Stimulated activated CD4-positive, alpha-beta T cell treated with anti-CD3 and anti-CD28 coated beads, Interleukin-4, amount 100 ng/mL, for 4 hours (primary cell): Measurements from ENCODE around the gene HIRIP3.
A peak's percentile ranks its signal among the peaks of the same experiment; 100 is the strongest.
"Not testable (repeated sequence)": the region's sequence is repeated elsewhere in the genome, so short reads cannot be mapped to it uniquely, and the experiment has no call there.

Experiments
- DNase-seq, 2 experiments: peaks; one replicate each; pipeline ENCODE4 v3.0.0-alpha.2; 2020

HIRIP3 gene

DNA sequence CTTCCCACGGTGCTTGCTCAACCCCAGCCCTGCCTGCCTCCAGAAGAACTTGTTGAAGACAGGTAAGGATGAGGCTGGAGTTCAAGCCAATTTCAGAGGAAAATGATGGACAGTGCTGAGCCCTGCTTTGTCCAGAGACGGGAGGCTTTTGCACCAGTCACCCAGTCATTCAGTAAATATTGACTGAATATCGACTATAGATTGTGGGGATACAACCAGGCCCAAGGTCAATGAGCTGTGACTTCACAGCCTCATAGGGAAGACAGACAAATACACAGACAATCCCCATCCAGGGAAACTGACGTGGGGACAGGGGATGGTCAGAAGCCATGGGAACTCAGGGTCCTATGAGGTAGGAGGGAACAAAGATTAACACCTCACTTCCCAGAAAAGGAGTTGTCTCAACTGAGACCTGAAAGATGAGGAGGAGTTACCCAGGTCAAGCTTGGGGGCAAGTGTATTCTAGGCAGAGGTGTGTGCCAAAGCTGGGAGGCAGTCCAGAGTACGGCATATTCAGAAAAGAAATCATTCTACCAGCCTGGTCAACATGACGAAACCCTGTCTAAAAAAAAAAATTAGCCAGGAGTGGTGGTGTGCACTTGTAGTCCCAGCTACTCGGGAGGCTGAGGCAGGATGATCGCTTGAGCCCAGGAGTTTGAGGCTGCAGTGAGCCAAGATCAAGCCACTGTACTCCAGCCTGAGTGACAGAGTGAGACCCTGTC lies 21.3 kb upstream of the HIRIP3 start:
- DNase-seq, result no peak

DNA sequence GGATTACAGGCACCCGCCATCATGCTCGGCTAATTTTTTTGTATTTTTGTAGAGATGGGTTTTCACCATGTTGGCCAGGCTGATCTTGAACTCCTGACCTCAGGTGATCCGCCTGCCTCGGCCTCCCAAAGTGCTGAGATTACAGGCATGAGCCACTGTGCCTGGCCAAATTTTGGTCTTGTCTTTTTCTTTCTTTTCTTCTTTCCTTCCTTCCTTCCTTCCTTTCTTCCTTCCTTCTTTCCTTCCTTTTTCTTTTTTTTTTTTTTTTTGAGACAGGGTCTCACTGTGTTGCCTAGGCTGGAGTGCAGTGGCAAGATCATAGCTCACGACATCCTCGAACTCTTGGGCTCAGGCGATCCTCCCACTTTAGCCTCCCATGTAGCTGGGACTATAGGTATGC lies 20.0 kb upstream of the HIRIP3 start:
- DNase-seq, result not testable (repeated sequence)

DNA sequence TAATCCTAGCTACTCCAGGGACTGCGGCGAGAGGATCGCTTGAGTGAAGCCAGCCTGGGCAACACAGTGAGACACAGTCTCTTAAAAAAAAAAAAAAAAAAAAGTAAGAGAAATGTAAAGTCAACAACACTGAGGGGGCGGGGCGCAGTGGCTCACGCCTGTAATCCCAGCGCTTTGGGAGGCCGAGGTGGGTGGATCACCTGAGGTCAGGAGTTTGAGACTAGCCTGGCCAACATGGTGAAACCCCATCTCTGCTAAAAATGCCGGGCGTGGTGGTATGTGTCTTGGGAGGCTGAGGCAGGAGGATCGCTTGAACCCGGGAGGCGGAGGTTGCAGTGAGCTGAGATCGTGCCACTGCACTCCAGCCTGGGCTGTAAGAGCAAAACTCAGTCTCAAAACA lies 17.2 kb upstream of the HIRIP3 start:
- DNase-seq, result not testable (repeated sequence)

DNA sequence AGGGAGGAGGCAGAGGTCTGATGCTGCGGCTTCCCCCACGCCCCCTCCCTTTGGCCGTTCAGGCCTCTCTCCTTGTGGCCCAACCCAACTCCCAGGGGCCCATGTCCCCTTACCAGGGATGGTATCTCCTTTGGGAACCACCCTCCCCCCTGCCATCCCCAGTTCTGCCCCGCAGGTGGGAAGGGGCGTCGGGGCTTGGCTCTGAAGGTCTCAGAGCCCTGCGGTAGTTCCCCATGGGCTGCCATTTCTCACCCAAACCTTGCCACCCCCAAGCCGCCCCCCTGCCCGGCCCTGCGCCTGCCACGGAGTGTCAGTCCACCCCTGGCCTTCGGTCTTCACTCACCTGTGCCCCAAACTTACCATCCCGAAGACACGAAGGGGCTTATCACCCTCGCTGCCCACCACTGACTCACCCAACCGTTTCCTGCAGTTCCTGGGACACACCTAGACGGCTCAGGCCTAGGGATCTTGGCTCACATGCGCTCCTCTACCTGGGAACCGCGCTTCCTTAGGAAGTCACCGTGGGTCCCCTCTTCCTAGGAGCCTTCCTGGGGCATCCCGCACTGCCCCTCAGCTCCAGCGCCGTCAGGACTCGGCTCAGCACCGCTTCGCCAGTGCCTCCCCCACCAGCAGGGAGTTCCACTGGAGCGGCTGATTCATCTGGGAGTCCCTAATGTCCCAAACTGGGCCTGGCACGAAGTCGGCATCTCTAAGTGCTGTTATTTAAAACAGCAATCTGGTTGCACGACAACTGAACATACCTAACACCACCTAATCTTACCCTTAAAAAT lies 16.5 kb upstream of the HIRIP3 start:
- DNase-seq, result no peak

DNA sequence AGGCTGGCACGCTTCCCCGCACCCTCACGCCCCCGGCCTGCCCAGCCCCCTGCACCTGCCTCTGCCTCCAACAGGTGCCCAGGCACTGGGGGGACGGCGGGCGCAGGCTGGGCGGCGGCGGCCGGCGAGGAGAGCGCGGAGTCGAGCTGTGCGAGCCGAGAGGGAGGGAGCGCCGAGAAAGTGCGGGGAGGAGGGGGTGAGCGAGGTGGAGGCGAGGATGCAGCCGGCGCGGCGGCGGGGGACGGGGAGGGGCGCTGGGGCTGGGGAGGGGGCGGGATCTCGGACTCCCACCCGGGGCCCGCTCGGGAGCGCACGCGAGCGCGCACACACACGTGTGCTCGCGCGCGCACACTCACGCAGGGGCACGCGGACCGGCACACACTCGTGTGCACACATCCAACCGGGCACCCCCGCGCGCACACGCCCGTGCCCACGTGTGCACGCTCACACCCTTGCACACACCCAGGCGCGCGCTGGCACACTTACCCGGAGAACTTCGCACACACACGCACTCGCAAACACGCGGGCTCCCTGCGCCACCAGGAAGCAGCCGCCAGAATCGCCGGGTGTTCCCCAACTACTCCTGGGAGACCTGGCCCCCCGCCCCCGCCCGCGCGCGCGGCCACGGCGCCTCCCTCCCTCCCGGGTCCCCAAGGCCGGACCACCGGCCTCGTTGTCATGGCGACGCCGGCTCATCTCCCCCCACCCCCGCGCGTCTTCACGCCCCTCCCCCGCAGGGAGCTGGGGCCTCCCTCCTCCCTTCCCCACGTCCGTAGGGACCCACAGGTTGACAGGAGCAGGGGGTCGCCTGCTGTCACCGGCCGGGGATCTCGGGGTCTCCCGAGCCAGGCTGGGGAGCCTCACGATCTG lies 15.7 kb upstream of the HIRIP3 start, which contains the start of gene DOC2A:
TSS of gene DOC2A (minus strand) at position 184 of the 870 bp plus-strand sequence. CDS start 805 bp downstream, outside the sequence.
- DNase-seq, result peak; percentile 34 to 41

DNA sequence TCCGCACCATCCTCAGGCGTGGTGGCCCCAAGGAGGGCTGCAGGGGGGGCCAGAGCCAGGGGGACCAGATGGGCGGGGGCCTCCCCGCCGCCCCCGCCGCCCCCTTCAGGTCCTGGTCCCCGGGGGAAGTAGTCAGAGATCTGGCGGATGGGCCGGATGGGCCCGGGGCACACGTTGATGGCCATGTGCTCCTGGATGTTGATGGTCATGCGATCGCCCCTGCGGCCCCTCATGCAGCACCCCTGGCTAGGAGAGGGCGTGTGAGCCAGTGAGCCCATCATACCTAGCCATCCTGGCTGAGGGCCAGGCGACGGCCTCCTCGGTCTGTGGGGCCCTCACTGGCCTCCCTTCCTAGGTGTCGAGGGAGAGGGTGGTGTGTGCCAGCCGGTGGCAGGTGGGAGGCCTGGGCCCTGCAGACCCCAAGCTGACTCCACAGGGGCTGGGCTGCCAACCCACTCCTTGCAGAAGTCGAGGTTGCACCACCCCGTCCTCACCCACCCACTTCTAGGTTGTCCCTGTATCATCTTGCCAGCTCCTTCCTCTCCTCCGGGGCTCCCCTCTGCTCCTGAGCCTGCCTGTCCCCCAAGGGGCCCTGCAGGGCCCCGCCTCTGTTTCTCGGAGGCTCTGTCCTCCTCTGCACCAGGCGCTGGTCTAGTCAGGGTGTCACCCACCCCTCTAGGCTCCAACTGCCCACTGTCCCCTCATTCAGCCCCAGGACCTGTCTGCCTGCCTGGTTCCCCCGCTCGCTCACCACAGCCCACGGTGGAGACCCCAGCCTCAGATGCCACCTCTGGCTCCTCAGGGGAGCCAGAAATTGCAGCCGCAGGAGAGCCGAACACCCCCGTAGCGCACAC lies 14.8 kb upstream of the HIRIP3 start:
- no peak for DNase-seq

DNA sequence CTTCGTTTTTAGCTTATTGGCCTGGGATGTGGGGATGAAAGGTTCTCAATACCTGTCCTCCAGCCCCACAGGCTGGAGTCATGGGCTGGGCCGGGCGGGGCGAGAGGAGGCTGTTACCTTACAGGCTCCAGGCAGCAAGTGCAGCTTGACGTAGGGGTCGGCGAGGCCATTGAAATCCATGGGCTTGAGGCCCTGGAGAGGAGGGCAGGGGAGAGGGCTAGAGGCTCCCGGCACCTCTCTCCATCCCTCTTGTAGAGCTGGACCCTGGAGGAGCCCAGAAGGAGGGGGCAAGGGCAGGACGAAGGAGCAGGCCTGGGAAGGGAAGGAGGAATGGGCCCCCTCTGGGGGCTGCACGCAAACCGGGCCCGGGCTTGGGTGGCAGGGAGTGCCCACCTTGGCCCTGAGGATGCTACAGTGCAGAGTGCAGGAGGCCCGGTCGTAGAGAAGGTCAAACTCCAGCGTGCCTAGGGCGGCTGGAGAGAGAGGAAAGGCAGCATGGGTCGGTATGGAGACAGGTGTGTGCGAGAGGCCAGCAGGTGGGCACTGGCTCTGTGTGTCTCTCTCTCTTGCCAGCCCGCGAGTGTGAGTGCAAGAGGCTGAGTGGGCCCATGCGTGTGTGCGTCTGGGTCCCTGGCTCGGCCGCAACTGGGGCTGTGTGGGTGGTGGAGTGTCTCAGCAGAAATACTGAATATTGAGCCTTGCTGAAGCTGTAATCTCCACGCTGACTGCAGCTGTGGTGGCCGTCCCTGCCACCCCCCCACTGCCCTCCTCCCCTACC lies 13.9 kb upstream of the HIRIP3 start:
- no peak for DNase-seq

DNA sequence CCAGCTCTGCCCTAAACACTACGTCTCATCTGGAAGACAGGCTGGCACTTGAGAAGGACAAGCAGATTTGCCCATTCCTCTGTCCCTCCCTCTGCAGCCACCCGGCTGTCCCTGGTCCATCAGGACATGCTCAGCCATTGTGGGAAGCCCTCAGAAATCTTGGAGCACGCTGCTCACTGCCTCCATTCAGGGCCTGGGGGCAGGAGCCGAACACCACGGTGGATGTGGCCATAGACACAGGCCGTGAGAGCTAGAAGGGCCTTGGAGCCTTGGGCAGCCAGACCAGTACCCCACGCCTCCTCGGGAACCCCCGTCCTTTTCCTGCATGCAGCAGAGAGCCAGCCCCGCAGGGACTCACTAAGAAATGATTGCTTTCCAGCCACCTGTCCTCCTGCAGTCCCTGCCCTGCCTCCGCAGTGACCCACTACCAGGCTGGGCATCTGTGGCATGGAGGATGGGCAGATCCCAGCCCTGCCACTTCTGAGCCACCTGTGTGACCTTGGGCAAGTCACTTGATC lies 12.0 kb upstream of the HIRIP3 start:
- DNase-seq, result no peak

DNA sequence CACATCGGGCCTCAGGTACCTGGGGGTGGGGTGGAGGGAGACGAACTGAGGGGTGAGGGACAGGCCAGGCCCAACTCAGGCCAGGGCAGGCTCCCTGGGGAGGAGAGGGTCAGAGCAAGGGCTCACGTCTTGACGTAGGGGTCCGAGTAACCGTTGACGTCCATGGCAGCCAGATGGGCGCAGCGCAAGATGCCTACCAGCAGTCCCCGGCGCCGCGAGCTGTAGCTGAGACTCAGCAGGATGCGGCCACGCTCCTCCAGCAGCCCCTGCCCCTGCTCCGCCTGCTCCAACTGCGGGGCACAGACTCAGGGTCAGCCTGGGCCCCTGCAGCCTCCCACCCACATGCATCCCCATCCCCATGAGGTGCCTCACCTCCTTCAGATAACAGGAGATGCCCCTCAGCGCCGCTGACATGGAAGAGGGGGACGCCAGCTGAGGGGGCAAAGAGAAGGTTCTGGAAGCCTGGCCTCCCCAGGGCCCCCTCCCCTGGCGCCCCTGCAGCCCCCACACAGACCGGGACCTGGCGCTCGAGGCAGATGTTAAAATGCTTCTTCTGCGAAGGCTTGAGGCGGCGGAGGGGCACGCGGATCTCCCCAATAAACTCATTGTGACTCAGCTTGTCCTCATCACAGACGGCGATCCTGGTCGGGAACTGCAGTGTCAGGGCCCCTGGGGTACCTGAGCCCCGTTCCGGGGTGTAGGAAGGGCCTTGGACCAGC lies 11.4 kb upstream of the HIRIP3 start:
- DNase-seq, result no peak

DNA sequence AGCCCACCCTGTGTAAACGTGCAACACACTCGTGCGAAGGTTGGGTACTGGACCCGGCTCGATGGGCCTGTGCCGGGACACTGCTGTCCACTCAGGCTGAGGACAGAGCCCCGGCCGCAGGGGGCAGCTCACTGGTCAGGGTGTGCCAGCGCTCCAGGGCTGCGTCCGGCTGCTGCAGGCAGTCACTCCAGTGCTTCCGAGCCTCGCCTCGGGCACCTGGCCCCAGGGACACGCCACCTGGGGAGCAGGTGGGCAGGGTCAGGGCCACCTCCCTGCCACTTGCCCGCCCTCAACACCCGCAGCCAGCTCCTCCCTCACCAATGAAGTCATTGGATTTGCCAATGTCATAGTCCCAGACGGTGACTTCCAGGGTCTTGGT lies 10.7 kb upstream of the HIRIP3 start:
- DNase-seq, result no peak

DNA sequence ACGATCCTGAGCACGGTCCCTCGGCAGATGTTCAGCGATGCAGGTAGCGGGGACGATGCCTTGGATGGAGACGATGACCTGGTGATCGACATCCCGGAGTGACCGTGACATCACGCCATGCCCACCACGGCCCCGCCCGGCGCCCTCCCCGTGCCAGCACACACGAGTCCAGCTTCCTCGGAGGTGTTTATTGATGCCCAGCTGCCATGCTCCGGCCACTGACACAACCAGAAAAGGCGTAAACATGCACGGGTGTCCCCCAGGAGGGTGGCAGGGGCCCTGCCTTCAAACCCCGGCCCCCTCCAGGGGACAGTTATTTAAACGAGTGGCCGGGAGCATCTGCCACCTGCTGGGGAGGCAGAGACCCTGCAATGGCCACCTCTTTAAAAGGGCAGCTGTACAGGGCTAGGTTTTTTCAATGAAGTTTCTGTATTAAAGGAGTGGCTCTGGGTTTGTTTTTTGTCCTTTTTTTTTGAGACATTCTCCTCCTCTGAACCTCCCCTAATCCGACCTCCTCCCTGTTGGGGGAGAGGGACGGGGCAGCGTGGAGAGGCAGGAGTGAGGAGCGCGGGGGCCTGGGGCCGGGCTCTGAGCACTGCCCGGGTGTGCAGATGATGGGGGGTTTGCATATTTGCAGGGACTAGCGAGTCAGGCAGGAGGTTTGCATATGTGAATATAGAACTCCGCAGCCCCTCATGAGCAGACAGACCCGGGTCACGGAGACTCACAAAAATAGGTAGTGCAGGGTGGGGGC lies 10.1 kb upstream of the HIRIP3 start:
- DNase-seq, result peak in 1 of 2 experiments; percentile 29

DNA sequence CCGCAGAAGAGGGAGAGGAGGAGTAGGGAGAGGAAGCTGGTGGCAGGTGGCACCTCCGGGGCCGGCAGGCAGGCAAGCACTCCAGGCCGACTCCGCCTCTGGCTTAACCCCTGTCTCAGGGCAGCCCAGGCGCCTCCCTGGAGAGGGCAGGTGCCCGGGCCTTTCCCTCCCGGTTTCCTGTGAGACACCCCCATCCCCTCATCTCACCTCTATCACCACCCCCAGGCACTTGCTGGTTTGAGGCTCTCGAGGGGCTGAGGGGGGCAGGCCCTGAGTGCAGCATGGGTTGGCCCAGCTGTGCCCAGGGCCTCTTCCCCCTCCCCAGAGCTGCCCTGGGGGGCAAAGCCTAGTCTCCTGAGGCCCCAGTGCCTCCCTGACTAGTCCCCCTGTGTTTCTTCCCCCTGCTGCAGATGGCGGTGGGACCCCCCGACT lies 9.4 kb upstream of the HIRIP3 start:
- no peak for DNase-seq

DNA sequence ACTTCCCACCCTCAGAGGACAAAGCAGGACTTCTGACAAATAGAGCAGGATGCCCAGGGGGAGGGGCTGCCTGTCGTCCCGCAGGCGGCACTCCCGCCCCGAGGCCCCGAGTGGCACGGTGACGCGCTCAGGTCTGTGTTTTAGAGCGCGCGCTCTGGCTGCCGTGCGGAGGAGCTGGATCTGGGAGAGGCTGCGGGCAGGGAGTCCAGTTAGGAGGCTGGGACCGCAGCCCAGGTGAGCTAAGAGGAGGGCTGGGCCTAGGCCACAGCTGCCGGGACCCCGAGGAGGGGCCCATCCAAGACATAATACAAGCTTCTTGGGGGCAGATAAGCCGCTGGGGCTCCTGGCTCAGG lies 9.0 kb upstream of the HIRIP3 start:
- no peak for DNase-seq

DNA sequence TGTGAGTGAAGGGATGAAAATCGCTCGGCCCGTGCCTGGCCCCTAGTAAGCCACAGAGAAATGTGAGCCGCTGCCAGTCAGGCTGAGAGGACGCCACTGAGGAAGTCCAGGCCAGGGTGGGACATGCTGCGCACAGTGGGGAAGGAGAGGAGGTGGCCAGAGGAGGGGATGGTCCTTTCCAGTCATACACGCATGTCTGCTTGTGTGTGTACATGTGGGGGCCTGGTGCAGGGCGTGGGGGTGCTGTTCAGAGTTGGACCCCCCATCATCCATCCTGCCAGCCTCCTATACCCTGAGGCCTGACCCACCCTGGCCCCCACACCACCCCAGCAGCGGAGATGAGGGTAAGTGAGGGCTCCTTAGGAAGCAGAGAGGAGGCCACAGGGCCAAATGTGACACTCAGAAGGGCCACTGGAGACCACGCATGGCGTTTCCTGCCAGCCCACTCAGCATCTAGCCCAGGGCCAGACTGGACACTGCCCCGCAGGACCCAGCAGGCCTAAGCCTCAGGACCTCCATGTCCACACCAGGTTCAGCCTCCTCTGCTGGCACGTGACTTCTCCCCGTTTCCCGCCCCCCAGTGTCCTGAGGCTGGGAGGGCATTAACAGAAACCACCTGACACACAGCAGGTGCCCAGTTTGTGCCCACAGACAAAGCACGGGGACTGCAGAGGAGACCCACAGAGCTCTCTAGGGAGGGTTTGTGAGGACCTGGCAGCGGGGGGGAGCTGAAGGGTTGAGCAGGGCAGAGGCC lies 8.4 kb upstream of the HIRIP3 start:
- no peak for DNase-seq

DNA sequence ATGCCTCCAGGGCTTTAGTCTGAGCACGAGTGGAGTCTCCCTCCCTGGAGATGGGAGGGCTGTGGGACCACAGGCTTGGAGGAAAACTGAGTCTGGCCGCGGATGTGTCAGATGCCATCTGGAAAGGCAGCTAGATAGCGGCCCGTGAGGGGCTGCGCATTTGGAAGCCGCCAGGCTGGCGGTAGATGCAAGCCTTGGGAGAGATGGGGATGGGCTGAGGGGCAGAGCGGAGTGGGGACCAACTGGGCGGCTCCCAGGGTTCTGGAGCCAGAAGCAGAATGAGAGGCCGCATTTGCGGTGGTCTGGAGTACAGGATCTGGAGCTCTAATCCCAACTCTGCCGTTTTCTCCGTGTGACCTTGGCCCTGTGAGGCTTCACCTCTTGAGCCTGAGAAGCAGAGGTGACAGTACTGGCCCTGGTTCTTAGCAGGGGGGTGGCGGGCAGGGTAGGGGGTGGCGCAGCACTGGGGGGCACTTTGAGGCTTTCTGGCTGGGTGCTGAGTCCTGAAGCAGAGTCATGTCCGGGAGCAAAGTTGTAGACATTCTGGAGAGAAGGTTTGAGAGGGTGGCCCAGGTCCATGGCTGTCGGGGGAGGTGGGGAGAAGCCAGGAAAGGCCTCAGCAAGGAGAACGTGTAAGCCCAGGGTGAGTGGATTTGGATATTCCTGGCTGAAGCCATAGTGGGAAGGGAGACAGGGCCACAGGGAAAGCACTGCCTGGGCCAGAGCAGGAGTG lies 7.4 kb upstream of the HIRIP3 start:
- DNase-seq, result no peak

DNA sequence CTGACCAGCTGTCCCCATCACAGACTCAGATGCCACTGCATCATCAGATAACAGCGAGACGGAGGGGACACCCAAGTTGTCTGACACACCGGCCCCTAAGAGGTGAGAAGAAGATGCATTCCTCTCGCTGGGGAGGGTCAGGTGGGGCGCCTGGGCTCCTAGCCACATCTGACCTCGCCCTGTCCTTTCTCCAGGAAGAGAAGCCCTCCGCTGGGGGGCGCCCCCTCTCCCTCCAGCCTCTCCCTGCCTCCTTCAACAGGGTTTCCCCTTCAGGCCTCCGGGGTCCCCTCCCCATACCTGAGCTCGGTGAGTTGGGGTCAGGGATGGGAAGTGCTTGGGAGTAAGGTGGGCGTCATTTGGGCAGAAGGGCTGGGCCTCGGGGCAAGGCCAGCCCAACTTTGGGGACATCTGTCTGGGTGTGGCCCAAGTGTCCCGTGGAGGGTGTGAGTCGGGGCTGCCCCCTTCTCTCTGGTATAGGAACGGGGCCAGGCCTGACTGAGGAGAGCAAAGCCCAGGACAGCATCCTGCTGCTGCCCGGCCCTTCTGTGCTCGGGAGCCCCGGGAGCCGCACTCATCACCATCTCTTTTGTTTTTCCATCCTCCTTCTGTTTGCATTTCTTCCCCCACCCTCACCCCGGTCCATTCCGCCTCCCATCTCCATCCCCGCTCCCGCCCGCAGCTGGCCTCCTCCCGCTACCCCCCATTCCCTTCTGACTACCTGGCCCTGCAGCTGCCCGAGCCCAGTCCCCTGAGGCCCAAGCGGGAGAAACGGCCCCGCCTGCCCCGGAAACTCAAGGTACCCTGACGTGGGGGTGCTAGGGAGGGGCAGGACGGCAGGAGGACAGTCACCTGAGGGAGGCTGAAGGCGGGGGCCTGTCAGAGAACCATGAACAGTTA lies 5.6 kb upstream of the HIRIP3 start:
- no peak for DNase-seq

DNA sequence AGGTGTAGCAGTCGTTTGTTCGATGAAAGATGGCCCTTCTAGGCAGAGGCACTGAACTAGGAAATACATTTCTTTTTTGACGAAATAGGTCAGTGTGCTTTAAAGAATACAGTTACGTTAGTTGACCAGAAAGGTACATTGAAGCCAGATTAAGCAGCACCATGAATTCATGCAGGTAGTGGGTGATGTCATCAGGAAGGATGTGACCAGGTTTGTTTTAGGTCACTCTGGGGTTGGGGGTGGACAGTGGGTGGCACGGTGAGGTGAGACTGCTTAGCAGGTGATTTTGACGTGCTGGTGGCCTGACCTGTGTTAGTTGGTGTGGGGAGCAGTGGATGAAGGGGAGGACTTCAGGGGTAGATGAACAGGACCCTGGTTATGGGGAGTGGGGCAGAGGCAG lies 4.2 kb upstream of the HIRIP3 start:
- DNase-seq, result no peak
